IMR-90 (cell line): Measurements from ENCODE around the gene CALHM6.

ENCODE experiments used
- BHLHE40 ChIP-seq: fragments of 150-350 bp; IDR thresholded peaks from 2 replicates; pipeline ENCODE4 v1.6.1; 2016; ENCODE audit warnings: mild to moderate bottlenecking, low read depth, low read length
- CEBPB ChIP-seq: IDR thresholded peaks from 2 replicates; pipeline ENCODE4 v1.6.1; 2012; ENCODE audit warnings: low read depth, low read length, improper control_type of control experiment
- CHD1 ChIP-seq: IDR thresholded peaks from 2 replicates; pipeline ENCODE4 v1.6.1; 2012; ENCODE audit warnings: low read depth, low read length, improper control_type of control experiment
- CTCF ChIP-seq: conservative IDR thresholded peaks from 2 replicates; pipeline ENCODE4 v1.5.1; 2012; ENCODE audit warnings: mild to moderate bottlenecking, low read depth, low read length, improper control_type of control experiment
- MAZ ChIP-seq: IDR thresholded peaks from 2 replicates; pipeline ENCODE4 v1.6.1; 2012; ENCODE audit warnings: low read depth, mild to moderate bottlenecking, low read length, improper control_type of control experiment, moderate library complexity, borderline replicate concordance
- MXI1 ChIP-seq: IDR thresholded peaks from 2 replicates; pipeline ENCODE4 v1.6.1; 2012; ENCODE audit warnings: low read depth, mild to moderate bottlenecking, low read length, moderate library complexity, borderline replicate concordance
- NFE2L2 ChIP-seq: fragments of 150-350 bp; IDR thresholded peaks from 2 replicates; pipeline ENCODE4 v1.6.1; 2016; ENCODE audit warnings: low read depth, mild to moderate bottlenecking, low read length
- POLR2A ChIP-seq: IDR thresholded peaks from 2 replicates; pipeline ENCODE4 v1.6.1; 2012; ENCODE audit warnings: mild to moderate bottlenecking, low read depth, low read length
- RAD21 ChIP-seq: IDR thresholded peaks from 2 replicates; pipeline ENCODE4 v1.6.1; 2012; ENCODE audit warnings: low read length, improper control_type of control experiment
- RFX5 ChIP-seq: IDR thresholded peaks from 2 replicates; pipeline ENCODE4 v1.8.0; 2012; ENCODE audit warnings: low read depth, mild to moderate bottlenecking, low read length, moderate library complexity
- SMC3 ChIP-seq: fragments of 150-350 bp; IDR thresholded peaks from 2 replicates; pipeline ENCODE4 v1.6.1; 2016; ENCODE audit warnings: low read depth, mild to moderate bottlenecking, antibody characterized with exemption, low read length, moderate library complexity
- TF ChIP-seq, protein P1 (sequence below): fragments of 150-350 bp; IDR thresholded peaks from 2 replicates; pipeline ENCODE4 v1.6.1; 2016; ENCODE audit warnings: low read depth, mild to moderate bottlenecking, low read length, moderate library complexity, borderline replicate concordance

GRCh38 chr6:116449565-116449964, 11.6 kb upstream of the CALHM6 start:
- TF ChIP-seq, protein P1, sequence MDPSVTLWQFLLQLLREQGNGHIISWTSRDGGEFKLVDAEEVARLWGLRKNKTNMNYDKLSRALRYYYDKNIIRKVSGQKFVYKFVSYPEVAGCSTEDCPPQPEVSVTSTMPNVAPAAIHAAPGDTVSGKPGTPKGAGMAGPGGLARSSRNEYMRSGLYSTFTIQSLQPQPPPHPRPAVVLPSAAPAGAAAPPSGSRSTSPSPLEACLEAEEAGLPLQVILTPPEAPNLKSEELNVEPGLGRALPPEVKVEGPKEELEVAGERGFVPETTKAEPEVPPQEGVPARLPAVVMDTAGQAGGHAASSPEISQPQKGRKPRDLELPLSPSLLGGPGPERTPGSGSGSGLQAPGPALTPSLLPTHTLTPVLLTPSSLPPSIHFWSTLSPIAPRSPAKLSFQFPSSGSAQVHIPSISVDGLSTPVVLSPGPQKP, result no peak
- TF ChIP-seq POLR2A (no peak), RAD21 (no peak), CTCF (no peak), NFE2L2 (no peak), RFX5 (no peak), SMC3 (no peak), BHLHE40 (no peak), MXI1 (no peak), MAZ (no peak), CEBPB (no peak), CHD1 (no peak)
